Transverse colon (tissue), 4 donors: ENCODE results near the gene SNORC. TPM values are rescaled to one million over a fixed set of nuclear protein-coding genes. Genes with fewer than 3 reads are reported as not detected.
A peak's percentile ranks its signal among the peaks of the same experiment; 100 is the strongest.

Experiments used
- DNase-seq: peaks from one replicate; pipeline ENCODE4 v3.0.0-alpha.2; 2019
- H3K27ac ChIP-seq, 4 donors: fragments of 200-600 bp; sonication (generic); 2 replicates each; pipeline ENCODE4 v1.5.1; 2016 to 2018; ENCODE audit warnings: inconsistent platforms in 4 of 4
- H3K27me3 ChIP-seq: fragments of 200-600 bp; sonication (generic); 2 replicates; pipeline ENCODE4 v1.5.1; 2017; ENCODE audit warnings: inconsistent platforms
- H3K36me3 ChIP-seq, 4 donors: fragments of 200-600 bp; sonication (generic); 2 replicates each; pipeline ENCODE4 v1.5.1; 2017 to 2019; ENCODE audit warnings: inconsistent platforms in 4 of 4
- H3K4me1 ChIP-seq, 4 donors: fragments of 200-600 bp; sonication (generic); 2 replicates each; pipeline ENCODE4 v1.5.1; 2017 to 2020; ENCODE audit warnings: inconsistent platforms in 4 of 4
- H3K4me3 ChIP-seq, 4 donors: fragments of 200-600 bp; sonication (generic); 1 replicate in 1 of 4; 2 replicates in 3 of 4; pipeline versions ENCODE4 v1.5.1 to v1.6.1; 2017 to 2019; ENCODE audit warnings: inconsistent platforms in 4 of 4
- H3K9me3 ChIP-seq, 2 donors: fragments of 200-600 bp; sonication (generic); 2 replicates each; pipeline ENCODE4 v1.5.1; 2017 to 2019; ENCODE audit warnings: inconsistent platforms in 2 of 2
- CTCF ChIP-seq, 5 experiments: fragments of 200-600 bp in 3 of 5; fragments of 450-650 bp in 2 of 5; sonication (generic) in 3 of 5; IDR thresholded peaks; 1 replicate in 2 of 5; 2 replicates in 3 of 5; pipeline ENCODE4 v1.5.1; 2016 to 2017; ENCODE audit warnings: antibody characterized with exemption in 5 of 5, inconsistent platforms in 3 of 5, mild to moderate bottlenecking in 2 of 5, moderate library complexity in 1 of 5
- EP300 ChIP-seq: sonication (generic); formaldehyde crosslinking; IDR thresholded peaks from one replicate; pipeline ENCODE4 v1.6.1; 2017; ENCODE audit warnings: antibody characterized with exemption, low read depth
- POLR2A ChIP-seq: fragments of 450-650 bp; IDR thresholded peaks from one replicate; pipeline ENCODE4 v1.6.1; 2016; ENCODE audit warnings: antibody characterized with exemption, mild to moderate bottlenecking, moderate library complexity
- POLR2AphosphoS5 ChIP-seq, 3 donors: sonication (generic); formaldehyde crosslinking; IDR thresholded peaks; one replicate each; pipeline ENCODE4 v1.6.1; 2016; ENCODE audit warnings: antibody characterized with exemption in 3 of 3
- WGBS, 2 donors: methylation state at CpG; one replicate each; pipeline ENCODE4 v1.1.5; 2018; ENCODE audit warnings: low coverage in 1 of 2; 5-methylcytosine and 5-hydroxymethylcytosine counted together
- in situ Hi-C, 4 donors: fragments of 200-750 bp; cut with MboI; loops; one replicate each; pipeline versions ENCODE4 v1.15.0 to v1.15.1; 2017; ENCODE audit warnings: low sequenced_read_pairs in 3 of 4, low pct_ligation_motif_present in 1 of 4, low pct_unique_long_range_greater_than_20kb in 1 of 4
- intact Hi-C: fragments of 100-400 bp; cut with DNase I; formaldehyde crosslinking; loops from one replicate; pipeline ENCODE4 v1.15.1; 2023; ENCODE audit warnings: low total_unique reads
- total RNA-seq, 4 donors: library from RNA; depleted of rRNA; stranded (reverse); fragments of >200 nt; gene quantifications; one replicate each; pipeline ENCODE4 v1.1.0, GENCODE V29; 2016

The SNORC gene
- total RNA-seq: 10 to 100 TPM; 13.9 to 45.6 (median 17.2) TPM

- no peak within 1 kb of the TSS for H3K4me3 ChIP-seq
These were observed at the start of gene SNORC for GRCh38 chr2:232870018-232870765. Gene SNORC, plus strand, starts transcription at chr2:232870264. Its CDS starts 78 bp downstream, at chr2:232870342.

GRCh38 chr2:232829988-232830387, 40.1 kb upstream of the SNORC start:
- H3K36me3 ChIP-seq: peaks cover 0 to 44% (median 22%) of the 10 kb centered on the region in 4 donors
- WGBS, 2 donors: 91 to 95% methylated on average over 3 of the region's 3 CpGs

More at GRCh38 chr2:232870018-232870765, at the start of gene SNORC:
- no peak for DNase-seq
- no peaks in the 10 kb centered on the region for H3K36me3 ChIP-seq
- in situ Hi-C loops: loop anchor here in 3 of 4 donors (25.0 kb wide), 2 partner anchors 167 to 392 kb away; partner anchors contain the start of genes ATG16L1 (in 3 of the 3) and NEU2 (in 1 of the 3)
- intact Hi-C loops: no loop called here
- H3K4me1 ChIP-seq: peaks cover 14 to 34% (median 23%) of the 10 kb centered on the region in 4 donors
- TF ChIP-seq POLR2A: no peak
- TF ChIP-seq CTCF (IDR thresholded peaks at IDR 0.05): no peak
- TF ChIP-seq POLR2AphosphoS5 (IDR thresholded peaks at IDR 0.05): no peak
- TF ChIP-seq EP300: no peak
- 69 to 80% methylated on average over 7 to 20 of the region's 21 CpGs for WGBS, 2 donors
- no peak within 1 kb of the TSS for H3K27ac ChIP-seq
- H3K27me3 ChIP-seq: no peaks in the 10 kb centered on the region
- H3K9me3 ChIP-seq: no peaks in the 10 kb centered on the region

GRCh38 chr2:232831496-232831895, 38.6 kb upstream of the SNORC start:
- Histone ChIP-seq H3K9me3 (no peaks in the 10 kb centered on the region), H3K4me3 (no peak overlapping the region), H3K27ac (no peak overlapping the region), H3K27me3 (no peaks in the 10 kb centered on the region), H3K4me1 (peaks cover 0 to 19% (median 9%) of the 10 kb centered on the region in 4 donors), H3K36me3 (peaks cover 0 to 41% (median 19%) of the 10 kb centered on the region in 4 donors)
- no peak for DNase-seq
- in situ Hi-C loops (no loop called here), intact Hi-C loops (no loop called here)
- WGBS, 2 donors: 80 to 89% methylated on average over 1 to 3 of the region's 3 CpGs
- no peak for TF ChIP-seq EP300
- no peak for TF ChIP-seq POLR2AphosphoS5 (IDR thresholded peaks at IDR 0.05)
- no peak for TF ChIP-seq CTCF (IDR thresholded peaks at IDR 0.05)
- TF ChIP-seq POLR2A: no peak

More at GRCh38 chr2:232829988-232830387, 40.1 kb upstream of the SNORC start:
- no peak overlapping the region for H3K27ac ChIP-seq
- no peaks in the 10 kb centered on the region for H3K9me3 ChIP-seq
- in situ Hi-C loops (no loop called here), intact Hi-C loops (no loop called here)
- no peak overlapping the region for H3K4me3 ChIP-seq
- TF ChIP-seq EP300 (no peak), POLR2A (no peak), CTCF (IDR thresholded peaks at IDR 0.05) (no peak), POLR2AphosphoS5 (IDR thresholded peaks at IDR 0.05) (no peak)
- DNase-seq: no peak
- H3K27me3 ChIP-seq: no peaks in the 10 kb centered on the region
- H3K4me1 ChIP-seq: peaks cover 0 to 14% (median 4%) of the 10 kb centered on the region in 4 donors

DNA sequence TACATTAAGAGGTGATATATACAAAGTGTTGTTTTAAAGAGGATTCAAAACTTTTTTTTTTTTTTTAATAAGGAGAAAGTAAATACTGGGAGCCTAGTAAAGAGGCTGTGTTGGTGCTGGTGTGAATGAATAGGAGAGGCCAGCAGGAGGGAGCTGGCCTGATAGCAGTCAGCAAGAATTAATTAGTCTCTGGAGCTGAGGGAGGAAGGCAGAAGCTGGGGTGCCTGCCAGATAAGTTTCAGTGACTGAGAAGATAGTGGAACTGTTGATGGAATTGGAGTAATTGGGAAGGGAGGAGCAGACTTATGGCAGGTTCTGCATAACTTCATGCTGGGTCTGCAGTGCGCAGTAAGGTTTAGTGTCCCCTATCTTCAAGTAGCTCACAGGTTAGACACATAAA, 36.2 kb upstream of the SNORC start:
- in situ Hi-C loops: no loop called here
- Histone ChIP-seq H3K27me3 (no peaks in the 10 kb centered on the region), H3K4me3 (no peak overlapping the region), H3K9me3 (no peaks in the 10 kb centered on the region), H3K4me1 (peaks cover 10 to 42% (median 32%) of the 10 kb centered on the region in 4 donors), H3K36me3 (peaks cover 0 to 34% (median 16%) of the 10 kb centered on the region in 4 donors), H3K27ac (peak overlapping the region in 2 of 4 donors; percentile 4 to 72)
- intact Hi-C loops: no loop called here
- no peak for TF ChIP-seq POLR2AphosphoS5 (IDR thresholded peaks at IDR 0.05)
- TF ChIP-seq POLR2A: no peak
- no peak for DNase-seq
- WGBS, 2 donors: 71 to 100% methylated on average over 1 of the region's 1 CpG
